Suprapubic skin (tissue), 4 donors: ENCODE results near the gene SLC23A1. TPM values are rescaled to one million over a fixed set of nuclear protein-coding genes. Genes with fewer than 3 reads are reported as not detected.

Experiments used
- DNase-seq, 2 donors: peaks; one replicate each; pipeline ENCODE4 v3.0.0-alpha.2; 2019; ENCODE audit warnings: low spot score in 2 of 2
- H3K27ac ChIP-seq: fragments of 200-600 bp; sonication (generic); one replicate; pipeline ENCODE4 v1.5.1; 2019
- H3K27me3 ChIP-seq: fragments of 200-600 bp; sonication (generic); one replicate; pipeline ENCODE4 v1.5.1; 2019
- H3K36me3 ChIP-seq: fragments of 200-600 bp; sonication (generic); one replicate; pipeline ENCODE4 v1.5.1; 2019
- H3K4me1 ChIP-seq: fragments of 200-600 bp; sonication (generic); one replicate; pipeline ENCODE4 v1.5.1; 2019
- H3K4me3 ChIP-seq: fragments of 200-600 bp; sonication (generic); one replicate; pipeline ENCODE4 v1.5.1; 2019; ENCODE audit warnings: mild to moderate bottlenecking
- H3K9me3 ChIP-seq: fragments of 200-600 bp; sonication (generic); one replicate; pipeline ENCODE4 v1.5.1; 2019
- EP300 ChIP-seq: sonication (generic); formaldehyde crosslinking; IDR thresholded peaks from one replicate; pipeline ENCODE4 v1.6.1; 2017; ENCODE audit warnings: antibody characterized with exemption
- POLR2A ChIP-seq, 2 donors: fragments of 450-650 bp; IDR thresholded peaks; one replicate each; pipeline ENCODE4 v1.6.1; 2017; ENCODE audit warnings: antibody characterized with exemption in 2 of 2, mild to moderate bottlenecking in 2 of 2, moderate library complexity in 2 of 2
- POLR2AphosphoS5 ChIP-seq, 3 donors: sonication (generic); formaldehyde crosslinking; IDR thresholded peaks; one replicate each; pipeline ENCODE4 v1.6.1; 2017; ENCODE audit warnings: antibody characterized with exemption in 3 of 3
- WGBS: methylation state at CpG from one replicate; pipeline ENCODE4 v1.1.5; 2018; 5-methylcytosine and 5-hydroxymethylcytosine counted together
- total RNA-seq, 4 donors: library from RNA; depleted of rRNA; stranded (reverse); fragments of >200 nt; gene quantifications; one replicate each; pipeline ENCODE4 v1.1.0, GENCODE V29; 2016
- TF ChIP-seq, protein P1 (sequence below), 2 donors: fragments of 200-600 bp in 1 of 2; fragments of 450-650 bp in 1 of 2; sonication (generic) in 1 of 2; IDR thresholded peaks; one replicate each; pipeline ENCODE4 v1.5.1; 2016 to 2019; ENCODE audit warnings: antibody characterized with exemption in 2 of 2, mild to moderate bottlenecking in 1 of 2, moderate library complexity in 1 of 2

Gene SLC23A1
- total RNA-seq, 4 donors from 2014 or later, result 2.3 to 6.4 (median 3.0) TPM; not detected in 1

DNA sequence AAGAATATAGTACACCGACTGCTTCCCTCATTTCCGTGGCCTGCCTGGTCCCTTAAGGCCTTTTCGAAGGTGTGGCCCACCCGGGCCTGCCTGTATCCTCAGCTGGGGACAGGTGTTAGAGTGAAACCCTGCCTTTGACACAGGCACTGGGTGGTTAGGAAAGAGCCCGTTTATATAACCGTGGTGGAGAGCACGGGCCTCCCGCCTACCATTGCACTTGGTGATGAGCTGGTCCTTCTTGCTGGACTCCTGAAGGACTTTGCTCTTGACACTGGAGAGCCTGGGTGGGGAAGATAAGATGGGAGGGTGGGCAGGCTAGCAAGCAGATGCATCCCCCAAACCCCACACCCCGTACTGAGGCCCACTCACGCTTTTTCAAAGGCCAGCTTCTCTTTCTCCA, 18.4 kb upstream of the SLC23A1 start:
- H3K27ac ChIP-seq, result no peak overlapping the region
- DNase-seq, result no peak
- H3K4me3 ChIP-seq, result no peak overlapping the region
- H3K9me3 ChIP-seq, result no peaks in the 10 kb centered on the region
- WGBS, result 90% methylated on average over 10 of the region's 10 CpGs
- H3K4me1 ChIP-seq, result peaks cover 16% of the 10 kb centered on the region
- no peaks in the 10 kb centered on the region for H3K36me3 ChIP-seq
- TF ChIP-seq POLR2A (IDR thresholded peaks at IDR 0.05) (no peak), EP300 (no peak), POLR2AphosphoS5 (IDR thresholded peaks at IDR 0.05) (no peak)
- TF ChIP-seq, protein P1, sequence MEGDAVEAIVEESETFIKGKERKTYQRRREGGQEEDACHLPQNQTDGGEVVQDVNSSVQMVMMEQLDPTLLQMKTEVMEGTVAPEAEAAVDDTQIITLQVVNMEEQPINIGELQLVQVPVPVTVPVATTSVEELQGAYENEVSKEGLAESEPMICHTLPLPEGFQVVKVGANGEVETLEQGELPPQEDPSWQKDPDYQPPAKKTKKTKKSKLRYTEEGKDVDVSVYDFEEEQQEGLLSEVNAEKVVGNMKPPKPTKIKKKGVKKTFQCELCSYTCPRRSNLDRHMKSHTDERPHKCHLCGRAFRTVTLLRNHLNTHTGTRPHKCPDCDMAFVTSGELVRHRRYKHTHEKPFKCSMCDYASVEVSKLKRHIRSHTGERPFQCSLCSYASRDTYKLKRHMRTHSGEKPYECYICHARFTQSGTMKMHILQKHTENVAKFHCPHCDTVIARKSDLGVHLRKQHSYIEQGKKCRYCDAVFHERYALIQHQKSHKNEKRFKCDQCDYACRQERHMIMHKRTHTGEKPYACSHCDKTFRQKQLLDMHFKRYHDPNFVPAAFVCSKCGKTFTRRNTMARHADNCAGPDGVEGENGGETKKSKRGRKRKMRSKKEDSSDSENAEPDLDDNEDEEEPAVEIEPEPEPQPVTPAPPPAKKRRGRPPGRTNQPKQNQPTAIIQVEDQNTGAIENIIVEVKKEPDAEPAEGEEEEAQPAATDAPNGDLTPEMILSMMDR (IDR thresholded peaks at IDR 0.05), result no peak
- no peaks in the 10 kb centered on the region for H3K27me3 ChIP-seq

DNA sequence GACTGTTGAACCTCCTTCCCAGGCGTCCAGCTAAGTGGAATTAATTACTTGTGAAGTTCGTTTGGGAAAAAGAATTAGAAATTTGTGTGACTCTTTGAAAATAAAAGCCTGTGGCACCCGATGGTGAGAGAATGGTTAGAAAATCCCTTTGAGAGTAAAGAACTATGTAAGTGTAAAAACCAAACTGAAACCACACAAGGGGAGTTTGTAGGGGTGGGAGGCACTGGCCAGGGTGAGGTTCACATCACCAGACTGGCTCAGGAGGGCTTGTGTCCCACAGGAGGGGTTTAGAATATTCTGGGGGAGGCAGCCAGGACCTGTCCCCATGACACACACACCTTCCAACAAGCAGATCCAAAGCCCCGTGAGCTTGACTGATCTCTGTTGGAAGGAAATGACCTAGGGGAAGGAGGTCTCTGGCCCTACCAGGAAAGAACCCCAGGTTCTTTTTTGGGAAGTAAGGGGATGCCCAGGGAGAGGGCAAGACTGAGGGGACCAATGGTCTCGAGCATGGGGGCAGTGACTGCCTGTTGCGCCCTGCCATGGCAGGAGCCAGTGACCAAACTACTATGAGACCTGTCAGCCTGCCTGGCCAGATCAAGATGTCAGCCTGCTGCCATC, 16.5 kb upstream of the SLC23A1 start:
- Histone ChIP-seq H3K27ac (no peak overlapping the region), H3K27me3 (peaks cover 5% of the 10 kb centered on the region), H3K9me3 (no peaks in the 10 kb centered on the region), H3K4me1 (peaks cover 21% of the 10 kb centered on the region), H3K36me3 (no peaks in the 10 kb centered on the region), H3K4me3 (no peak overlapping the region)
- DNase-seq, result no peak
- TF ChIP-seq, protein P1 (IDR thresholded peaks at IDR 0.05), result no peak
- TF ChIP-seq POLR2A (IDR thresholded peaks at IDR 0.05), result no peak
- no peak for TF ChIP-seq EP300
- no peak for TF ChIP-seq POLR2AphosphoS5 (IDR thresholded peaks at IDR 0.05)
- WGBS, result 77% methylated on average over 4 of the region's 6 CpGs

DNA sequence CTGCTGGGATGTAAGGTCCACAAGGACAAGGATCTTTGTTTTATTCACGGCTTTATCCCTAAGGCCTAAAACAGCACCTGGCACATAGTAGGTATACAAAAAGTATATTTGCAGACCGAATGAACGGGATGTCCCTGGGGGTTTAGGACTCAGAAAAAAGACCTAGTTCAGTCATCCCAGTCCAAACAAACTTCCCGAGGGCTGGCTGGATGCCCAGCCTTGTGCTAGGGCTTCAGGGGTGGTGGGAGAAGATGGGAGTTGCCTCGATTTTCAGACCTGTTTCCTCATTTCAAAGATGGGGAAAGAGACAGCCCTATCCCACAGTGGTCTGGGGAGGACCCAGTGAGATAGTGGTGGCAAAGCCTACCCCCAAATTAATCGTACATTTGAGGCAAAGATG, 14.8 kb upstream of the SLC23A1 start:
- WGBS, result 57% methylated on average over 6 of the region's 6 CpGs
- Histone ChIP-seq H3K36me3 (no peaks in the 10 kb centered on the region), H3K27ac (no peak overlapping the region), H3K4me3 (no peak overlapping the region), H3K4me1 (peaks cover 25% of the 10 kb centered on the region), H3K9me3 (no peaks in the 10 kb centered on the region), H3K27me3 (peaks cover 21% of the 10 kb centered on the region)
- no peak for TF ChIP-seq POLR2AphosphoS5 (IDR thresholded peaks at IDR 0.05)
- no peak for DNase-seq

DNA sequence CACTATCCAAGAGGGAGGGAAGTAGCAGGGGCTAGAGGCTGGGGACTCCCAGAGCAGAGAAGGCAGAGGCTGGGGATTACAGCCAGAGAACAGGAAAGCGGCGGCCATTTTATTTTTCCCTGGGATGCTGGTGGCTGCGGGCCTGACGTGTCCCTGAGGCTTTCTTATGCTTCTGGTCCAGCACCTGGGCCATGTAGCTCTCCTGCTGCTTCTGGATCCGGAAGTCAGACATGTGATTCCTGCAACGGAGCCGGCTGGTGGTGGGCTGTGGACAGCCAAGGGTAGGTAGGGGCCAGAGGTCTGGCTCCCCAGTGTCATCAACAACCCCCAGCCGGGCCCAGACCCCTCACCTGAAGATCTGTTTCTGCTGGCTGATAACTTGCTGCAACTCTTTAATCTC, 13.6 kb upstream of the SLC23A1 start:
- H3K4me1 ChIP-seq, result peaks cover 37% of the 10 kb centered on the region
- peaks cover 25% of the 10 kb centered on the region for H3K27me3 ChIP-seq
- 89% methylated on average over 8 of the region's 8 CpGs for WGBS
- TF ChIP-seq POLR2AphosphoS5 (IDR thresholded peaks at IDR 0.05) (no peak), POLR2A (IDR thresholded peaks at IDR 0.05) (no peak), EP300 (no peak)
- TF ChIP-seq, protein P1 (IDR thresholded peaks at IDR 0.05), result no peak
- H3K36me3 ChIP-seq, result no peaks in the 10 kb centered on the region
- H3K4me3 ChIP-seq, result no peak overlapping the region
- H3K9me3 ChIP-seq, result no peaks in the 10 kb centered on the region
- no peak overlapping the region for H3K27ac ChIP-seq
- no peak for DNase-seq

DNA sequence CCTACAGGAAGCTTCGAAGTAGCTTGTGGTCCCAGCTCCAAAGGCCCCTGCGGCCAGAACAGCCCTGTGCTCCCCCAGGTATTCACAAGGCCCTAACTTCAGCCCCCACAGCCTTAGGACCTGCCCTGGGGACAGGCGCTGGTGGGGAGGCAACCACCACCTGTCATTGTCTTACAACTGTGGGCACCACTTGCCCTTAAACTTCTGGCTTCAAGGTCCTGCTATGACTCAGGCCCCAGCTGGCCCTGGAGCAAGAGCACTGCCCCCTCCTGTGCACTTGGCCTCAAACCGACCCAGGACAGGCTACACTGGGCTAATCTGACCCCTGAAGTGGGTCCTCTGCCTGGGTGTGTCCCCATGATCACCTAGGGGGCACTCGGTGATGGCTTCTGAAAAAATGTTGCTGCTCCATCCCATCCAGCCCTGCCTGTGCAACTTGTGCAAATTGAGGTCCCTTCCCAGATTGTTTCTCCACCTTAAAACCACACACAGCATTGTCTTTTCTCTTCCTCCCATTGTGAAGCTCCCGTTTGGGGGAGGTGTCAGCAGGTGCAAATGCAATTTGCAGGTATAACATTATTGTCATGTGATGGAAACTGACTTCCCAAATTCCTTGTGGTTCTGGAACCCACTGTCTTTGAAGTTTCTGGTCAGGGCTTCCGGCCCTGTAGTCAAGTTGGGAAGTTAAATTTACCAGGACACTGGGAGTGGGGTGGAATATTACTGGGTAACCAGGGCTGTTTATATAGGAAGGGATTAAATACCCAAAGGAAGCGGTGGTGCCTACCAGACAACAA, 12.9 kb upstream of the SLC23A1 start:
- WGBS, result 84% methylated on average over 5 of the region's 8 CpGs
- Histone ChIP-seq H3K27me3 (peaks cover 25% of the 10 kb centered on the region), H3K9me3 (no peaks in the 10 kb centered on the region), H3K36me3 (no peaks in the 10 kb centered on the region), H3K27ac (no peak overlapping the region), H3K4me3 (no peak overlapping the region), H3K4me1 (peaks cover 43% of the 10 kb centered on the region)
- TF ChIP-seq, protein P1 (IDR thresholded peaks at IDR 0.05), result no peak
- TF ChIP-seq POLR2A (IDR thresholded peaks at IDR 0.05) (no peak), EP300 (no peak), POLR2AphosphoS5 (IDR thresholded peaks at IDR 0.05) (no peak)
- DNase-seq, result no peak
